ENCODE measurements around the gene C15orf61.

- no peak for TF ChIP-seq CTCF (IDR thresholded peaks at IDR 0.05; ENCODE audit: low read depth, low read length)
- TF ChIP-seq EZH2phosphoT487 (IDR thresholded peaks at IDR 0.05; ENCODE audit: low read depth) = no peak
Measured at GRCh38 chr15:67479781-67480505, 41.0 kb upstream of the C15orf61 start.

Data from OCI-LY3 (cell line).